Glomerular visceral epithelial cell (primary cell): Measurements from ENCODE around the gene MAGEF1.

Source experiments
- DNase-seq: peaks from one replicate; pipeline ENCODE4 v3.0.0-alpha.2; 2016; ENCODE audit errors: extremely low spot score

MAGEF1 gene

DNA sequence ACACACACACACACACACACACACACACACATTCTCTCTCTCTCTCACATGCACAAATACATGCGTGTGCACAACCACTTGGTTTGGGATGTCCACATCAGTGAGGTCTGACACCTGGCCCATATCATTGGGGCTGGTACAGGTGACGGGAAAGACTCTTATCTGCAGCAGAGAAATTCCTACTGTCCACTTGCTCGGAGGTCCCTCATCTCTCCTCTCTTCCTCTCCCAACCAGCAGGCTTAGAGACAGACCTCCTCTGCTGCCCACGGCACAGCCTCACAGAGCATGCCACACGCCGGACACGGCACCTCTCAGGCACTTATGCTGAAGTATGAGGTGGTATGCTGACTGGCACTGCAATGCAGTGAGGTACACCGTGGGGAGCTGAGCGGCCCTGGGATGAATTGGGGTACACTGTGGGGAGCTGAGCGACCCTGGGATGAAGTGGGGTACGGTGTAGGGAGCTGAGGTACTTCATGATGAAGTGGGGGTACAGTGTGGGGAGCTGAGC is 41.7 kb downstream of the MAGEF1 start:
- no peak for DNase-seq

DNA sequence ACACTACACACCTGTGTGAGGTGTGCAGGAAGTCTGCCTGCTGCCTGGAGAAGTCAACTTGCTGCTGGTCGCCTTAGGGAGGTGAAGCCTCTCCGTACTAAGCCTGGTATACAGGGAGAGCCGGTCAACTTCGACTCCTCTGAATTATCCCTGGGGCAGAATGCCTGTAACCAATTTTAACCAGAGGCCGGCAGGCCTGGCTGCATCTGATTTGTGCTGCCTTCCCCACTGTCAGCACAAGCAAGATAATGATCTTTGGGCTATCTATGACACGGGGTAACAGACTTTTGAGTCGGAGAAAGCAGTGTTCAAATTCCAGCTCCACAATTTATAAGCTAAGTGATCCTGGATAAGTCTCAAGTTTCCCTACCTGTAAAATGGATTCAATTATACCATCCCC is 42.3 kb downstream of the MAGEF1 start:
- no peak for DNase-seq

DNA sequence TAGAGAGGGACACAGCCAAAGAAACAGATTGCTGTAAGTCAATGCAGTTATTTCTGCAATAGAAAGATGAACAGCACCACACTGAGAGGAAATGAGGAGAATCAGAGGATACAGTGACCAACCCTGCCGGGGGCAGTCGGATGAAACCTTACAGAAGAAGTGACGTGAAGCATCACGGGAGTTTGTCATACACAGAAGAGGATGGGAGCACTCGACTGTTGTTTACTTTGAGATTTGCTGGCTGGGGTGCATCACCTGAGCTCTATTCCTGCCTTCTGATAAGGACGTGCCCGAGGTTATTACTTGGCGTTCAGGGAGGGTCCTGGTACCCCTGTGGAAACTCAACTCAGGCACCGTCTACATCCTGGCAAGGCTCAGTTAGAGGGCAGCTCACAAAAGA is 45.4 kb downstream of the MAGEF1 start:
- no peak for DNase-seq

DNA sequence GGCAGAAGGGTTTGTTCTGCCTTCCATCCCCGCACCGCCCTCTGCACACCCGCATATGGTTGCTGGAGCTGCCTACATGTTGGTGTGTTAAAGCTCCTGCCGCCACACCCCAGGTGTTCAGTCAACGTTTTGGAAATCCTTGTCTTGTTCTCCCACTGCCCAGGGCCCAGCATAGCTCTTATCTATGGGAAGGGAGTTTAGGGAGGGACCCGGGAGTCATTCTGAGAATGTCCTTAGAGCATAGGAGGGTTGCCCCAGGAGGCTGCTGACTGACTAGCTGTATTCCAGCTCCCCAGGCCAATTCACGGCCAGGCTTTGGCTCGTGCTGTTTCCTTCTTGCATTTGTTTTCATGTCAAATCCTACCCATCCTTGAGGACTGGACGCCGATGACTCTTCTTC is 46.8 kb downstream of the MAGEF1 start:
- DNase-seq, result no peak

DNA sequence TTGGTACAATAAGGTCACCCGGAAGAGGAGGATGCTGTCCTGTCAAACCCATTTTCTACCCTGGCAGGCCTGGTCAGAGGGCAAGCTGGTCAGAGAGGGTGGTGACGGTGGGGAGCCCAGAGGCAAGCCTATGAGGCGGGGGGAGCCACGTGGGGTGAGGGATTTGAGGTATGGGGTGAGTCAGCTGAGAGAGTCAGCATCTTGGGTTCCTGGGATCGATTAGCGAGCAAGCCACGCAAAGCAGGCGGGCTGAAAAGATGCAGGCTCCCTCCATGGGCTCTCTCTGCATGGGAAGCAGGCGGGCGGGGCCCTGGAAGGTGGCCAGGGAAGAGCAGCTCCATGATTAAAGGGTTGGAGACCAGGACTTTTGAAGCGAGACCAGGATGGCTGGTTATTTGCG is 48.1 kb downstream of the MAGEF1 start:
- no peak for DNase-seq

DNA sequence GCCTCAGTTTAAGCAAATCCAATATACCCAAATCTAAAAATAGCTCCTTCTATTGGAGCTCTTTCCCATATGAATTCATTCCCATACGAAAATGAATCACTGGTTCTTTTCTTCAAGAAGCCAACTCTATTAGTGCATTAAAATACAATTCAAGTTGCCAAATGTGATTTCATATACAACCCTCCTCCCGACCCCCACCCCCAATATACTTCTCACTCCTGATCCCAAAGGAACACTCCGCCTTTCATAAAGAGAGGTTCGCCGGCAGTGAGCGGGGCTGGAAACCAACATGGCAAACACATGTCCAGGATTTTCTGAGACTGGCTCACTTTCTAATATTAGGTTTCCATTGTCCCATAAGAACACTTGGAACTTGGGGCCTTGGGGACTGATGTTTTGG is 48.5 kb downstream of the MAGEF1 start:
- no peak for DNase-seq

DNA sequence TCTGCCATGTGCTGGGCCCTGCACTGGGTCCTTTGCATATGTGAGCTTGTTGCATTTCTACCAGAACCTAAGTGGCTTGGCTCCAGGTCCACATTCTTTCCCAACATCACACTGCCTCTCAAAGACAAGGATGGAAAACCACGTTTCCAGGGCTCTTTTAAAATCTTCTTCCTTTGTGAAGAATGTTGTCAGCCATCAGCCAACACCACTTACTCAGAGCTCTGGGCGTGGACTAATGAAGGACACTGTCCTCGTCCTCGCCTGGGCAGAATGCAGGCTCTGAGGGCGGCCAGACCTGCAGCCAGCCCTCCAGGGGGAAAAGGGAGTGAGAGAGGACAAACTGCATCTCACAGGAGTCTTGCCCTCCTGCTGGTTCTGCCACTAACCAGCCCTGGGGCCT is 49.7 kb downstream of the MAGEF1 start:
- no peak for DNase-seq

DNA sequence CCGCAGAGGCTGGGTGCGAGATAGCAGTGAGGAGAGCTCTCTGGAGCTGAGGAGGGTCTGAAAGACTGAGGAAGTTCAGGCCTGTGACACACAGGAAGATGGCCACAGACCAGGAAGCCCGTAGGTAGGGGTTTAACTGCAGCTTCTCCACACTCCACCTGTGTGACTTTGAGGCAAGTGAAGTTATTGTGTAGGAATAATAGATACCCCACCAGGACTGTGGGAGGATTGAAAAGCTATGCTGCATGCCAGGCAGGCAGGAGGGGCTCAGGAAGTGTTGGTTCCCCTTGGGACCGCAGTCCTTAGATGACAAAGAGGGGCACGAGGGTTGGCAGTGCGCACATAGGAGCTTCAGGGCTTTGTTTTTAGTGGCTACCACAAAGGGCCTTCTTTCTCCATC is 50.9 kb downstream of the MAGEF1 start:
- no peak for DNase-seq
